Raji (cell line): ENCODE measurements around the gene CRYBB2.

Experiments
- POLR2A ChIP-seq: IDR thresholded peaks from 2 replicates; pipeline ENCODE4 v1.6.1; 2011; ENCODE audit warnings: low read depth, low read length, control low read depth; ENCODE audit not compliant: insufficient read depth

Gene CRYBB2

DNA sequence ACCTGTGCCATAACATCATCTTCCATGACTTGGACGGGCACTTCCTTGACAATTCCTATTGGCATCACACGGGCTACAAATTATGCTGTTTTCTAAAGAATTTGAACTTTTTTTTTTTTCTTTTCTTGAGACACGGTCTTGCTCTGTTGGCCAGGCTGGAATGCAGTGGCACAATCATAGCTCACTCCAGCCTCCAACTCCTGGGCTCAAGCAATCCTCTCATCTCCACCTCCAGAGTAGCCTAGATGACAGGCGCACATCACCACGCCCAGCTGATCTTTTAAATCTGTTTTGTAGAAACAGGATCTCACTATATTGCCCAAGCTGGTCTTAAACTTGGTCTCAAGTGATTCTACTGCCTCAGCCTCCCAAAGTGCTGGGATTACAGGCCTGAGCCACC is 23.1 kb upstream of the CRYBB2 start:
- no peak for TF ChIP-seq POLR2A

DNA sequence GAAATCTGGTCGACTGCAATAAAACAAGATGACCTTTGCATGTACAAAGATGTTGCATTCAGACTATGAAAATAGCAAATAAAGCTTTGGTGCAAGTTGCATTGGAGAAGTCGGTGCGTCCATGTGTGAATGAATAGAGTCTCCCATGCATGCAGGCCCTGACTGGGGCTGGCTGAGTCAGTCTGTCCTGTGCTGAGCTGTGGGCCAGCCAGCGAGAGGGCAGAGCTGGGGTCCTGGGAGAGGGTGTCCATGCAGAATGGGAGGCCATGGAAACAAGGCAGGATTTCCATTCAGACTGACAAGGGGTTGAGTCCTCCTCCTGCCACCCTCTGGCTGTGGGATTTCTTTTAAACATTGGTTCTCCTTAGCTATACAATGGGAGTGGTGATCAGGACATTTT is 22.1 kb upstream of the CRYBB2 start:
- TF ChIP-seq POLR2A = no peak

DNA sequence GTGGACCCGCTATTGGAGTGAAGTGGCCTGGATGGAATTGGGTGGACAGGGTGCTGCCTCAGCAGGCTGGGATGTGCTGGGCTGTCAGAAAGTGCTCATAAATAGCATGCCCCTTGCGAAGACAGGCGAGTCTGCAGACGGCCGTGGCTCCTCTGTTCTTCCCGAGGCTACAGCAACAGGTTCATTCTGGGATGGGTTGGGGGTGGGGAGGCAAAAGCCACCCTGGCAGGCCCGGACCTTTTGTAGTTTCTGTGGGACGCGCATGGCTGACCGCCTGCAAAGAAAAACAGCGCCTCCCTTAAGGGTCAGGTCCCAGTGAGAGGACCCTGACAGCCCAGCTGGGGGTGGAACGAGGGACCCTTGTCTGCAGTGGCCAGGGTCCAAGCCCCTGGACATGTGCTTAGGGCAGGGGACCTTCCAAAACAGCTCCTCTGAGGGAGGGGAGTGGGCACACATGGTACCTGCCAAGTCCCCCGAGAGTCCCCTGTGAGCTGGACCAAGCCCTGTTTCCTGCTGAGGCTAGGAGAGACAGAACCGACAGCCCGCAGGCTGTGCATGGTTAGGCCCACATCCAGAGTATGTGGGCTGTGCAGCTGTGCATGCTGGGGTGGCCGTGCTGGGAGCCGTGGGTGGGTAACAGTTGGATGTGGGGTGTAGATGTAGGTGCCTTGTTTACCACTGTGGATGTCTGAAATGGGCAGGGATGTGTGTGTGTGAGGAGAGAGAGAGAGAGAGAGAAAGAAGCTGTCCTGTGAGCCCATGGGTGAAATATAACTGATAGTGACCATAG is 19.5 kb upstream of the CRYBB2 start, which contains the start of gene CRYBB3:
TSS of gene CRYBB3 (plus strand) at position 128 of the 790 bp plus-strand sequence. CDS start 1,539 bp downstream, outside the sequence.
- no peak for TF ChIP-seq POLR2A

DNA sequence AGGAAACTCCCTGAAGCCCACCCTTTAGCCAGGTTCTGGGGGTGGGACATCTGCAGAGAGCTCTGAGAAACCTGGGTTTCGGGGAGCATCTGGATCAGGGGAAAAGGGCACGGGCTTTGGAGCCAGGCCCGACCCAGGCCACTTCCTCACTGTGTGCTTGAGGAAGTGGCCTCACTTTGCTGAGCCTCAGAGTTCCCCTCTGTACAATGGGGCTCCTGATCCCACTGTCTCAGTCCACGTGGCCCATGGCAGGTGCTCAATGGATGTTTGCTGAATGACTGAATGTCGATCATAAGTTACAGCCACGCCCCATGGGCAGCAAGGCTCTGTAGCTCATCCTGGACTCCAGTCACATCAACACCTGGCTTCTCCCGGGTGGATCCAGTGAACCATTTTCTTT is 18.5 kb upstream of the CRYBB2 start:
- no peak for TF ChIP-seq POLR2A

DNA sequence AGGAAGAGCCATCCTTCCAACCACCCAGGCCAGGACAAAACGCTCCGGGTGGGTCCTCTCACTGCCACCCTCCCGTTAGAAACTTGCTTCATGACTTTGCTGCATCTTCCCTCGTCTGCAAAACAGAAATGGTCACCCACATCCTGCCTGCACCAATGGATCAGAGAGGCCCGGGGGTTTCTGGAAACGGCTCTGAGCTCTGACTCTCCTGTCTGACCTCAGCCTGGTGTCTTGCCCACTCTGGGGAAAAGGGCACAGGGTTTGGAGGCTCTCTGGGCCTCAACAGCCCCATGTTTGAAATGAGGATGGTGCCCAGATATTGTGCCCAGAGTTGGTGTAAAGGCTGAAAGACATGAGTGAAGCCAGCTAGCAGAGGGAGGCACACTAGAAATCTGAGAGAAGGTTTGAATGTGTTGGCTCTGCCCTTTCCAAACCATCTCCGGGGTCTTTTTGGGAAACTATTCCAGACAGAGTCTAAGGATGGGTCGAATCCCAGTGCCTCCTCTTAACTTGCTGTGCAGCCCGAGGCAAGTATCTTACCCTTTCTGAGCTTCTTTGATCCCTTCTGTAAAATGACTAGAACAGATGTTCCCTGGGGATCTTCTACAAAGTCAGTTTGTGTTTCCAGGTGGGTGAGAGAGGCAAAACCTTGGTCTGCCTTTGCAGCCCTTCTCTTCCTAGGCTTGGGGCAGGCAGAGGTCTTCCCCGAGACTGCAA is 17.7 kb upstream of the CRYBB2 start:
- TF ChIP-seq POLR2A = no peak

DNA sequence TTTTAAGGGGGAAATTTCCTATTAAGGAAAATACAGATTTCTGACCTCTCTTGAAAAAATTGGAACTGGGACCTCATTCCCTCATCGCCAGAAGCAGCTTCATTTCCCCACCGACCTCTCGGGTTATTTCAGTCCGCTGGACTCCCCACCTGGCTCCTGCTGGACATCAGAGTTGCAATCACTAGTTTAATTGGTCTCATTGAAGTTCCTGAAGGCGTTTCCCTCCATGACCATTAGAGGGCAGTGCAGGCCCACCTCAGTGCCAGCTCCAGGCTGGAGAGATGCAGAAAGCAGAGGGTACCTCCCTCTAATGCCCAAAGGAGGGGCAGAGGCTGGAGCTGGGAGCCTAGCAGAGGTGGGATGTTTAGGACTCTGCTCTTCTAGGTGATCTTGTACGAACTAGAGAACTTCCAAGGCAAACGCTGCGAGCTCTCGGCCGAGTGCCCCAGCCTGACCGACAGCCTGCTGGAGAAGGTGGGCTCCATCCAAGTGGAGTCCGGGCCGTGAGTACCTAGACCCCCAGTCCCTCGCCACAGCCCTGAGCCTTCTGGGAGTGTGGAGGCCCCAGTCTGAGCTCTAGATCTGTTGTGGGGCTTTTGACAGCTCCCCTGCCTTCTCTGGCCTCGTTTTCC is 17.0 kb upstream of the CRYBB2 start:
- no peak for TF ChIP-seq POLR2A

DNA sequence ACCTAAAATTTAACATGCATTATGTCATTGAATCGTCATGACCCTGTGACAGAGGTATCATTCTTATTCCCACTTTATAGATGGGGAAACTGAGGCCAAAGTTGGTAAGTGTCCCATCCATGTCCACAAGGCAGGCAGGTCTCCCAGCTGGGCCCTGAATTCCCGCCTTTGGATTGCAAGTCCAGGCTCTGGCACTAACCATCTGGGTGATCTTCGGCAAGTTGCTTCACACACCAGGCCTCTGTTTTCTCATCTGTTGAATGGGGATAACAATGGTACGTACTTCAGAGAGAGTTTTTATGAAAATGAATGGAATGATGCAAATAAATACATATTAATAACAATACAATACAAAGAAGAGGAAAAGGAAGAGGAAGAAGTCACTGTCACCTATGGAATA is 16.4 kb upstream of the CRYBB2 start:
- TF ChIP-seq POLR2A = no peak

DNA sequence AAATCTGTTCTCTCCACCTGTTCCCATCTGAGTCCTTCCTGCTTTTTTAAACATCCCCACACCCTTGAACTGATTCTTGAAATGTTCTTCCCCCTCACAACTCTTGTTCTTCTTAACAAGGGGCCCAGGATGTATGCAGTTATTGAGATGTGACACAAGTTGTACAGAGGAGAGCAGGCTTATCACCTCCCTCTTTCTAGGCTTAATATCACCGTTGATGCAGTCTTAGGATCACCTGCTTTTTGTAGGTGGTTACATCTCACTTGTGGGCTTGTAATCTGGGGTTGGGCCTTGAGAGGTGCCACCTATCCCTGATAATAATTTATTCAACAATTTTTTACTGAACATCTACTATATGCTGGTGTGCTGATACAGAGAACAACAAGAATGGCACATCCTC is 13.6 kb upstream of the CRYBB2 start:
- TF ChIP-seq POLR2A = no peak

DNA sequence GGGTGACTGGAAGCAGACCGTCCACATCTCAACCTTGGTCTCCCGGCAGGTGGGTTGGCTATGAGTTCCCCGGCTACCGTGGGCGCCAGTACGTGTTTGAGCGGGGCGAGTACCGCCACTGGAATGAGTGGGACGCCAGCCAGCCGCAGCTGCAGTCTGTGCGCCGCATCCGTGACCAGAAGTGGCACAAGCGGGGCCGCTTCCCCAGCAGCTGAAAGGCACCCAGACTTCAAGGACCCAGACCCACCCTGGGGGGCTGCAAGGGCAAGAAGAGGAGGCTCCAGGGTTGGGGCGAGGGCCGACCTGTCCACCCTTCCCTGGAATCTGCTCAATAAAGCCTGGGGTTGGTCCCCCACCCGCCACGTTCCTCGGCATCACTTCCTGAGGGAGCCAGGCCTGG is 12.4 kb upstream of the CRYBB2 start:
- no peak for TF ChIP-seq POLR2A

DNA sequence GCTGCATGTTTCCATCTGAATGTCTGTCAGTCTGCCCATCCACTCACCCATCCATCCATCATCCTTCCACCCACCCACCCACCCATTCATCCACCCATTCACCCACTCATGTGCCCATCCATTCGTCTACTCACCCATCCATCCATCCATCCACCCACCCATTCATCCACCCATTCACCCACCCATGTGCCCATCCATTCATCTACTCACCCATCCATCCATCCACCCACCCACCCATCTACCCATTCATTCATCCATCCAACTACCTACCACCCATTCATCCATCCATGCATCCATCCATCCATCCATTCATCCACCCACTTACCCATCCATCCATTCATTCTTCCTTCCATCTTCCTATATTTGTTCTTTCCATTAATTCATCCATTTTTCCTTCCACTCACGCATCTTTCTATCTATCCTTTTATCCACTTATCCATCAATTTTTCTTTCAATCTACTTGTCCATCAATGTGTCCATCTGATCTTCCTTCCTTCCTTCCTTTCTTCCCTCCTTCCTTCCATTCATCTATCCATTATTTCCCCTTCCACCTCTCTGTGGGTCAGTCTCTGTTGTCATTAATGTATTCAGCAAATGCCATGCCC is 11.8 kb upstream of the CRYBB2 start:
- TF ChIP-seq POLR2A = no peak

DNA sequence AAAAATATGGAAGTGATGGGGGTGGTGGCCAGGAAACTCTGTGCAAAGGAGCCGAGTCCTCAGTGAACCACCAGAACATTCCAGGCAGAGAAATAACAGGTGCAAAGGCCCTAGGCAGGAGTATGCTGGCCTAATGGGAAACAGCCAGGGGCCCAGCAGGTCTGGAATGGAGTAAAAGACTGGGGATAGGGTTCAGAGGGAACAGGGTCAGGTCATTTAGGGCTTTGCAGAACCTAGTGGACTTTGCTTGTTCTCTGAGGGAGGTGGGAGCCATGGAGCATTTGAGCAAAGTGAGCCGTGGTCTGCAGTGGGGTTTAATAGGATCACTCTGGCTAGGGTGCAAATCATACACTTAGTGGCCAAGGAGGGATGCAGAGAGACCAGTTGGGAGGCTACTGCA is 11.1 kb upstream of the CRYBB2 start:
- no peak for TF ChIP-seq POLR2A

DNA sequence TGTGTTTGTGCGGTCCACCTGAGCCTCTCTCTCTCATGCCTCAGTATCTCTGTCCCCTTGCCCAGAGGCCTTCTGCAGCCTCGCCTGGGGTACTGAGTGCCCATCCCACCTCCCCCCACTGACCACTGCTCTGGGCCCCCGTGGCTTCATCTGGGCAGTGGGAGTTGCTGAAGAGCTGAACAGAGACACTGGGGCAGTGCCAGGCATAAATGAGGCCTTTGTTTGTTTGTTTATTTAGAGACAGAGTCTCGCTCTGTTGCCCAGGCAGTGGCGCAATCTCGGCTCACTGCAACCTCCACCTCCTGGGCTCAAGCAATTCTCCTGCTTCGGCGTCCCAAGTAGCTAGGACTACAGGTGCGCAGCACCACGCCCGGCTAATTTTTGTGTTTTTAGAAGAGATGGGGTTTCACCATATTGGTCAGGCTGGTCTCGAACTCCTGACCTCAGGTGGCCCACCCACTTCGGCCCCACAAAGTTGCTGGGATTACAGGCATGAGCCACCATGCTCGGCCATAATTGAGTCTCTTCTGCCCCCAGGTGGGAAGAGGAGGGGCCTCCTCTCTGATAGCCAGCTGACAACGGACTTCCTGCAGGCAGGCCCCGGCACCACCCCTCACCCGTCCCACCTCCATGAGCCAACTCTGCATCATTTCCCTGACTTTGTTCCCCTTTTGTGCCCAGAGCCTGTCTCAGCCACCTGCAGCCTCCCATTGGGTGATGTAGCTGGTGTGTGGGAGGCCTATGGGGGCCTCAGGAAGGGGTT is 10.5 kb upstream of the CRYBB2 start:
- no peak for TF ChIP-seq POLR2A

DNA sequence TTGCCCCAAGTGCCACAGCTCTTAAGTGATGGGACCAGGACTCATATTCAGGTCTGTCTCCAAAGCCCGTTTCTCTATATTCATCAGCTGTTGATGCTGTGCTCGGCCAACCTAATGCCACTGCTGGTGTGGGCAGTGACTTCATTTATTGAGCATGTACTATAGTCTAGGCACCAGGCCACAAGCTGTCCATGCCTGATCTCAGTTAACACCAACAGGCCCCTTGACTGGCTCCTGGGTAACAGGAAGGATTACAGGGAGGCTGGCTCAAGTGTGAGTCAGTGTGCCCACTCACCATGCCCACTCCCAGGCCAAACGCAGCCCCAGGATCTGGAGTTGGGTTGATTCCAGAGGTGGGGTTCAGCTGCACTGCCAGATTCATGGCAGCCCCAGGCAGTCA is 8.6 kb upstream of the CRYBB2 start:
- TF ChIP-seq POLR2A = no peak

DNA sequence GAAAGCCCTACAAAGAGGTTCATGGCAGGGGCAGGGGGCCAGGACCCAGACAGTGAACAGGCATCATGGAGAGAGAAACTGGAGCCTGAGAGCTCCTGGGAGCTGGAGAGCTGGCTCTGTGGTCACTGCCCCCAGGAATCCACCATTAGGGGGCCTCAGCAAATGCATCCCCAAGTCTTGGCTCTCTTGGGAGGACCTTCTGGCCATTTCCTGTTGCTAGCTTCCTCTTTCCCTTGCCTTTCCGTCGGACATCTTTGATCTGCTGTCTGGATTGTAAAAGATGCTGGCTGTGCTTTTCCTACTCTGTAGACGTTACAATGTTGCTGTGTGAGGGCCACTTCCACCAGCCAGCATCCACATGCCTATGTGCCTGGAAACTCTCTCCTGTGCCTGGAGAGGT is 7.1 kb upstream of the CRYBB2 start:
- TF ChIP-seq POLR2A = no peak

DNA sequence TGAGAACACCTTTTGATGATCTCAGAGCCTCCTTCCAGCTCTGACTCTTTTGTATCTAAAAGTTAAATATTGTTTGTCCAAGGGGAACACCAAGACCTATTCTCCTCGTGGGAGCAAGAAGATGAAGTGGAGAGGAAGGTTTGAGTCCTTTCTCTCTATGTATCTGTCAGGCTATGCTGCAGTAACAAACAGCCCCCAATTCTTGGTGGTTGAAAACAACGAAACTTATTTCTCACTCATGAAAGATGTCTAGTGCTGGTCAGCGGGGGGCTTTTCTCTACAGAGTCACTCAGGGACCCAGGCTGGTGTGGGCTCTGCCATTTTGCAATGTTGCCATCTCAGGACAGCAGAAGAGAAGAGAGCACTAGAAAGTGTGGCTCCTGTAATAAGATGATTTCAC is 6.2 kb upstream of the CRYBB2 start:
- TF ChIP-seq POLR2A = no peak
